HCT116 (cell line): ENCODE results near the gene SKAP1. TPM values are rescaled to one million over a fixed set of nuclear protein-coding genes. Genes with fewer than 3 reads are reported as not detected.

Experiments used
- ATAC-seq: fragments of 200-7000 bp; cut with Tn5 transposase; 2 replicates; pipeline ENCODE4 v1.9.1; 2020; ENCODE audit warnings: mild to moderate bottlenecking, moderate library complexity
- BruUV-seq: library from RNA; stranded (reverse); fragments of 400-500 nt; replicated peaks from 2 replicates; lab custom pipeline; 2021; lab: Mats Ljungman, UMichigan
- CTCF ChIA-PET: fragments of 300-600 bp; sonication (Branson Sonifier 250); formaldehyde crosslinking; loops from one replicate; lab custom pipeline; 2021; ENCODE audit warnings: antibody characterized with exemption; lab: Charles Lee
- POLR2A ChIA-PET: fragments of 300-600, 350-600 bp; sonication (Branson Sonifier 250); formaldehyde crosslinking; loops from one replicate; lab custom pipeline; 2021; ENCODE audit warnings: antibody characterized with exemption; lab: Charles Lee
- RAD21 ChIA-PET, 2 experiments: fragments of 300-600 bp; sonication (Branson Sonifier 250); formaldehyde crosslinking; loops; one replicate each; lab custom pipeline; 2023; ENCODE audit warnings: low total read pairs in 2 of 2; ENCODE audit not compliant: uncharacterized antibody in 2 of 2, unreplicated experiment in 2 of 2, low non-redundant PET in 1 of 2; lab: Charles Lee
- DNase-seq: peaks from one replicate; pipeline ENCODE4 v3.0.0-alpha.2; 2010; ENCODE audit warnings: low read depth, low spot score
- H2AFZ ChIP-seq: fragments of 200-600 bp; shearing (Covaris generic), sonication (generic); 2 replicates; pipeline ENCODE4 v1.6.1; 2017; ENCODE audit warnings: low read depth, mixed run types, mixed read lengths, antibody characterized with exemption, low read length; ENCODE audit not compliant: poor library complexity, severe bottlenecking
- H3K27ac ChIP-seq: 2 replicates; pipeline ENCODE4 v1.5.1; 2012; ENCODE audit warnings: low read depth, low read length
- H3K27me3 ChIP-seq: fragments of 200-600 bp; sonication (generic); 2 replicates; pipeline ENCODE4 v1.6.1; 2016; ENCODE audit warnings: mixed run types, low read length, mixed read lengths; ENCODE audit not compliant: insufficient read depth
- H3K36me3 ChIP-seq, 2 experiments: fragments of 200-500 bp in 1 of 2; fragments of 200-600 bp in 1 of 2; sonication (Bioruptor generic) in 1 of 2; sonication (generic) in 1 of 2; 2 replicates each; pipeline versions ENCODE4 v1.5.1 to v1.6.1; 2014 to 2016; ENCODE audit warnings: low read length in 2 of 2, inconsistent platforms in 1 of 2, mixed read lengths in 1 of 2, mixed run types in 1 of 2; ENCODE audit not compliant: insufficient read depth in 2 of 2, control insufficient read depth in 1 of 2
- H3K4me1 ChIP-seq, 2 experiments: fragments of 200-600 bp in 1 of 2; sonication (generic) in 1 of 2; 2 replicates each; pipeline versions ENCODE4 v1.5.1 to v1.6.1; 2012 to 2017; ENCODE audit warnings: low read length in 2 of 2, inconsistent platforms in 1 of 2, mild to moderate bottlenecking in 1 of 2, mixed read lengths in 1 of 2, mixed run types in 1 of 2, moderate library complexity in 1 of 2; ENCODE audit not compliant: insufficient read depth in 2 of 2, control insufficient read depth in 1 of 2
- H3K4me2 ChIP-seq: fragments of 200-600 bp; sonication (generic); 2 replicates; pipeline ENCODE4 v1.6.1; 2017; ENCODE audit warnings: mixed run types, low read length, mixed read lengths
- H3K4me3 ChIP-seq, 2 experiments: fragments of 200-600 bp in 1 of 2; sonication (generic) in 1 of 2; replicated peaks in 1 of 2; 2 replicates each; pipeline ENCODE4 v1.5.1; 2011 to 2016; ENCODE audit warnings: low read length in 2 of 2, control low read depth in 1 of 2, low read depth in 1 of 2, mild to moderate bottlenecking in 1 of 2, mixed read lengths in 1 of 2, mixed run types in 1 of 2
- H3K79me2 ChIP-seq: fragments of 200-600 bp; sonication (generic); 2 replicates; pipeline ENCODE4 v1.6.1; 2017; ENCODE audit warnings: mild to moderate bottlenecking, mixed run types, low read length, moderate library complexity, mixed read lengths; ENCODE audit not compliant: insufficient read depth
- H3K9ac ChIP-seq: fragments of 200-600 bp; sonication (generic); 2 replicates; pipeline ENCODE4 v1.6.1; 2016; ENCODE audit warnings: low read length, mixed read lengths
- H3K9me2 ChIP-seq: fragments of 200-600 bp; sonication (generic), shearing (Covaris generic); 2 replicates; pipeline ENCODE4 v1.6.1; 2017; ENCODE audit warnings: mixed run types, mild to moderate bottlenecking, moderate library complexity; ENCODE audit not compliant: insufficient read depth
- H3K9me3 ChIP-seq, 2 experiments: fragments of 200-500 bp in 1 of 2; fragments of 200-600 bp in 1 of 2; sonication (Bioruptor generic) in 1 of 2; sonication (generic) in 1 of 2; 2 replicates each; pipeline ENCODE4 v1.6.1; 2014 to 2017; ENCODE audit warnings: low read length in 2 of 2, mixed read lengths in 2 of 2, inconsistent platforms in 1 of 2, low read depth in 1 of 2, mild to moderate bottlenecking in 1 of 2, mixed run types in 1 of 2, moderate library complexity in 1 of 2; ENCODE audit not compliant: control insufficient read depth in 1 of 2, insufficient read depth in 1 of 2
- H4K20me1 ChIP-seq: fragments of 200-600 bp; sonication (generic), shearing (Covaris generic); 2 replicates; pipeline ENCODE4 v1.6.1; 2017; ENCODE audit warnings: mixed run types, mild to moderate bottlenecking, moderate library complexity; ENCODE audit not compliant: insufficient read depth
- CEBPB ChIP-seq: IDR thresholded peaks from 2 replicates; pipeline ENCODE4 v1.6.1; 2012; ENCODE audit warnings: low read depth
- ELF1 ChIP-seq: IDR thresholded peaks from 2 replicates; pipeline ENCODE4 v1.6.1; 2012; ENCODE audit warnings: low read depth, borderline replicate concordance
- EZH2 ChIP-seq: fragments of 200-600 bp; sonication (generic); IDR thresholded peaks from 2 replicates; pipeline ENCODE4 v1.6.1; 2017; ENCODE audit warnings: antibody characterized with exemption, mixed run types
- JUND ChIP-seq: IDR thresholded peaks from 2 replicates; pipeline ENCODE4 v1.6.1; 2012
- SP1 ChIP-seq: IDR thresholded peaks from 2 replicates; pipeline ENCODE4 v1.6.1; 2012; ENCODE audit warnings: low read depth
- SRF ChIP-seq: IDR thresholded peaks from 2 replicates; pipeline ENCODE4 v1.6.1; 2012; ENCODE audit warnings: low read depth
- YY1 ChIP-seq: IDR thresholded peaks from 2 replicates; pipeline ENCODE4 v1.6.1; 2011; ENCODE audit warnings: low read length, low read depth, moderate library complexity, mild to moderate bottlenecking; ENCODE audit not compliant: insufficient replicate concordance; ENCODE audit errors: extremely low read depth
- intact Hi-C: fragments of 100-400 bp; cut with micrococcal nuclease; formaldehyde crosslinking; loops from 2 replicates; pipeline ENCODE4 v1.10.0; 2022
- total RNA-seq: library from RNA; stranded (reverse); gene quantifications from one replicate; pipeline ENCODE4 v1.2.1, GENCODE V29; 2021; ENCODE audit not compliant: unreplicated experiment
- TF ChIP-seq, protein P1 (sequence below): IDR thresholded peaks from 2 replicates; pipeline ENCODE4 v1.6.1; 2012
- TF ChIP-seq, protein P2 (sequence below): IDR thresholded peaks from 2 replicates; pipeline ENCODE4 v1.6.1; 2012; ENCODE audit warnings: low read depth

SKAP1 gene
- total RNA-seq, 1 experiment from 2014 or later = 12.4 TPM

DNA sequence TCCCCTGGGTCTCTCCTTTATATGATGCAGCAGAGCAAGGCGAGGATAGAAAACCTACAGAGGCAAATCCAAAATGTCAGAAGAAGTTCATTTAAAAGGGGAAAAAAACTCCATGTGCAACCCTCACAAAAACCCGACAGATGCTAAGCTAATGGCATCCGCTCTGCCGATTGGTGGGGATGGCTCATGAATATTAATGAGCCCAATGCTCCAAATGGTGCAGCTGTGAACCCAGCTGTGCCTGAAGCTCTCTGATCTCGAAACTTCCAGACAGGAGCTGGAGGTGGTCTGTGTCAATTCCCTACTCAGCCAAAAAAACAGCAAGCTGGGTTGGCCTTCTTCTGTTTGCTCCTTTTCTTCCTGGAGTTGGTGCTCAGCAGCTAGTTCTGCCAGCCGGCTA is 306.9 kb downstream of the SKAP1 start:
- ChIA-PET POLR2A (interaction anchor here (1.7 kb wide), 1 partner anchor 15 kb away, joined by 5 read pairs; the partner anchor contains the start of gene SNX11), CTCF (interaction anchor here (1.1 kb wide), 1 partner anchor 97 kb away, joined by 3 read pairs; no protein-coding TSS in a partner anchor), RAD21 (no interaction called here)
- no peak overlapping the region for H3K4me2 ChIP-seq
- H3K27me3 ChIP-seq = no peaks in the 10 kb centered on the region
- peaks cover 28 to 34% of the 10 kb centered on the region in 2 experiments; a peak in 3 of 4 replicates for H3K36me3 ChIP-seq
- intact Hi-C loops = no loop called here
- no peak overlapping the region for H2AFZ ChIP-seq
- DNase-seq (no peak), ATAC-seq (no peak)
- H3K9me3 ChIP-seq = no peaks in the 10 kb centered on the region
- no peaks in the 10 kb centered on the region for H4K20me1 ChIP-seq
- no peak overlapping the region for H3K4me3 ChIP-seq
- BruUV-seq = no TSS peak
- no peaks in the 10 kb centered on the region for H3K79me2 ChIP-seq
- peaks cover 16 to 20% of the 10 kb centered on the region in 2 experiments for H3K4me1 ChIP-seq
- no peaks in the 10 kb centered on the region for H3K9me2 ChIP-seq
- H3K9ac ChIP-seq = no peak overlapping the region
- TF ChIP-seq JUND (no peak), EZH2 (no peak), CEBPB (no peak), SP1 (no peak), ELF1 (no peak), SRF (no peak), YY1 (no peak)
- TF ChIP-seq, protein P1, sequence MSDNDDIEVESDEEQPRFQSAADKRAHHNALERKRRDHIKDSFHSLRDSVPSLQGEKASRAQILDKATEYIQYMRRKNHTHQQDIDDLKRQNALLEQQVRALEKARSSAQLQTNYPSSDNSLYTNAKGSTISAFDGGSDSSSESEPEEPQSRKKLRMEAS = no peak
- TF ChIP-seq, protein P2, sequence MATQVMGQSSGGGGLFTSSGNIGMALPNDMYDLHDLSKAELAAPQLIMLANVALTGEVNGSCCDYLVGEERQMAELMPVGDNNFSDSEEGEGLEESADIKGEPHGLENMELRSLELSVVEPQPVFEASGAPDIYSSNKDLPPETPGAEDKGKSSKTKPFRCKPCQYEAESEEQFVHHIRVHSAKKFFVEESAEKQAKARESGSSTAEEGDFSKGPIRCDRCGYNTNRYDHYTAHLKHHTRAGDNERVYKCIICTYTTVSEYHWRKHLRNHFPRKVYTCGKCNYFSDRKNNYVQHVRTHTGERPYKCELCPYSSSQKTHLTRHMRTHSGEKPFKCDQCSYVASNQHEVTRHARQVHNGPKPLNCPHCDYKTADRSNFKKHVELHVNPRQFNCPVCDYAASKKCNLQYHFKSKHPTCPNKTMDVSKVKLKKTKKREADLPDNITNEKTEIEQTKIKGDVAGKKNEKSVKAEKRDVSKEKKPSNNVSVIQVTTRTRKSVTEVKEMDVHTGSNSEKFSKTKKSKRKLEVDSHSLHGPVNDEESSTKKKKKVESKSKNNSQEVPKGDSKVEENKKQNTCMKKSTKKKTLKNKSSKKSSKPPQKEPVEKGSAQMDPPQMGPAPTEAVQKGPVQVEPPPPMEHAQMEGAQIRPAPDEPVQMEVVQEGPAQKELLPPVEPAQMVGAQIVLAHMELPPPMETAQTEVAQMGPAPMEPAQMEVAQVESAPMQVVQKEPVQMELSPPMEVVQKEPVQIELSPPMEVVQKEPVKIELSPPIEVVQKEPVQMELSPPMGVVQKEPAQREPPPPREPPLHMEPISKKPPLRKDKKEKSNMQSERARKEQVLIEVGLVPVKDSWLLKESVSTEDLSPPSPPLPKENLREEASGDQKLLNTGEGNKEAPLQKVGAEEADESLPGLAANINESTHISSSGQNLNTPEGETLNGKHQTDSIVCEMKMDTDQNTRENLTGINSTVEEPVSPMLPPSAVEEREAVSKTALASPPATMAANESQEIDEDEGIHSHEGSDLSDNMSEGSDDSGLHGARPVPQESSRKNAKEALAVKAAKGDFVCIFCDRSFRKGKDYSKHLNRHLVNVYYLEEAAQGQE = no peak
- no peak overlapping the region for H3K27ac ChIP-seq
